Measurements from ENCODE around the gene TPI1.
"Not testable (repeated sequence)": the region's sequence is repeated elsewhere in the genome, so short reads cannot be mapped to it uniquely, and the experiment has no call there.

The TPI1 gene

GRCh38 chr12:6888360-6888759 lies 21.0 kb downstream of the TPI1 start:
- DNase-seq: no peak
- intact Hi-C loops (cut with DNase I): no loop called here

- intact Hi-C loops (cut with DNase I): not testable (repeated sequence)
- peak in 1 of 10 donors; percentile 14 for DNase-seq
Observed at GRCh38 chr12:6888794-6889193, 21.5 kb downstream of the TPI1 start.

- intact Hi-C loops (cut with DNase I): not testable (repeated sequence)
Observed at GRCh38 chr12:6889775-6890573, 22.6 kb downstream of the TPI1 start.

GRCh38 chr12:6890789-6891645 lies 23.7 kb downstream of the TPI1 start:
- DNase-seq: peak; percentile 96 to 100 (median 98)
- intact Hi-C loops (cut with DNase I): loop anchor here (1.0 kb wide), 1 partner anchor 18 kb away; the partner anchor contains the start of gene SPSB2

More at GRCh38 chr12:6889775-6890573, 22.6 kb downstream of the TPI1 start:
- DNase-seq: peak in 1 of 10 donors; percentile 78

GRCh38 chr12:6891646-6892001 lies 24.3 kb downstream of the TPI1 start:
- DNase-seq: peak in 1 of 10 donors; percentile 60
- intact Hi-C loops (cut with DNase I): loop anchor here (1.0 kb wide), 1 partner anchor 18 kb away; the partner anchor contains the start of gene SPSB2

- intact Hi-C loops (cut with DNase I): not testable (repeated sequence)
- peak in 1 of 10 donors; percentile 10 for DNase-seq
Observed at GRCh38 chr12:6892683-6893082, 25.4 kb downstream of the TPI1 start.

- intact Hi-C loops (cut with DNase I): no loop called here
- no peak for DNase-seq
Observed at GRCh38 chr12:6894321-6894720, 27.0 kb downstream of the TPI1 start.

GRCh38 chr12:6896846-6897435 lies 29.6 kb downstream of the TPI1 start:
- intact Hi-C loops (cut with DNase I): no loop called here
- peak in 1 of 10 donors; percentile 54 for DNase-seq

GRCh38 chr12:6899427-6899826 lies 32.1 kb downstream of the TPI1 start:
- intact Hi-C loops (cut with DNase I): no loop called here
- DNase-seq: no peak

GRCh38 chr12:6899837-6900519 lies 32.6 kb downstream of the TPI1 start:
- DNase-seq: peak in 4 of 10 donors; percentile 18 to 89 (median 32)
- intact Hi-C loops (cut with DNase I): no loop called here

- intact Hi-C loops (cut with DNase I): no loop called here
- DNase-seq: peak in 1 of 10 donors; percentile 18
Observed at GRCh38 chr12:6902448-6902847, 35.1 kb downstream of the TPI1 start.

- no peak for DNase-seq
- intact Hi-C loops (cut with DNase I): loop anchor here (2.0 kb wide), 1 partner anchor 37 kb away; the partner anchor contains the start of gene TPI1
Observed at GRCh38 chr12:6903722-6904121, 36.4 kb downstream of the TPI1 start.

- intact Hi-C loops (cut with DNase I): loop anchor here (2.0 kb wide), 1 partner anchor 38 kb away; the partner anchor contains the start of gene TPI1
- peak; percentile 98 to 100 (median 99) for DNase-seq
Observed at GRCh38 chr12:6904280-6905276, 37.2 kb downstream of the TPI1 start, which contains the start of gene LRRC23. TSS of gene LRRC23 (plus strand) at chr12:6904822. CDS start at chr12:6905634, 812 bp downstream.

- DNase-seq: peak in 1 of 10 donors; percentile 8
- intact Hi-C loops (cut with DNase I): loop anchor here (2.0 kb wide), 1 partner anchor 39 kb away; the partner anchor contains the start of gene TPI1
Observed at GRCh38 chr12:6905414-6906040, 38.2 kb downstream of the TPI1 start.

- intact Hi-C loops (cut with DNase I): not testable (repeated sequence)
- peak in 1 of 10 donors; percentile 38 for DNase-seq
Observed at GRCh38 chr12:6908141-6908540, 40.8 kb downstream of the TPI1 start.

- DNase-seq: peak in 1 of 10 donors; percentile 22
- intact Hi-C loops (cut with DNase I): no loop called here
Observed at GRCh38 chr12:6909421-6910145, 42.3 kb downstream of the TPI1 start.

- intact Hi-C loops (cut with DNase I): no loop called here
- DNase-seq: peak in 1 of 10 donors; percentile 73
Observed at GRCh38 chr12:6912164-6912935, 45.0 kb downstream of the TPI1 start.
